GM12865 (cell line): Measurements from ENCODE around the gene RPUSD1.

Source experiments
- DNase-seq: peaks from one replicate; pipeline ENCODE4 v3.0.0; 2010; ENCODE audit warnings: low read depth
- H3K4me3 ChIP-seq: 2 replicates; pipeline ENCODE4 v1.5.1; 2011; ENCODE audit warnings: mild to moderate bottlenecking, low read depth, low read length, control low read depth
- TF ChIP-seq, protein P1 (sequence below): IDR thresholded peaks from 2 replicates; pipeline ENCODE4 v1.5.1; 2011; ENCODE audit warnings: low read length, control low read depth, low read depth, inconsistent platforms; ENCODE audit not compliant: insufficient read depth; ENCODE audit errors: missing control alignments

The RPUSD1 gene

GRCh38 chr16:830871-831570 is 42.8 kb upstream of the RPUSD1 start:
- TF ChIP-seq, protein P1, sequence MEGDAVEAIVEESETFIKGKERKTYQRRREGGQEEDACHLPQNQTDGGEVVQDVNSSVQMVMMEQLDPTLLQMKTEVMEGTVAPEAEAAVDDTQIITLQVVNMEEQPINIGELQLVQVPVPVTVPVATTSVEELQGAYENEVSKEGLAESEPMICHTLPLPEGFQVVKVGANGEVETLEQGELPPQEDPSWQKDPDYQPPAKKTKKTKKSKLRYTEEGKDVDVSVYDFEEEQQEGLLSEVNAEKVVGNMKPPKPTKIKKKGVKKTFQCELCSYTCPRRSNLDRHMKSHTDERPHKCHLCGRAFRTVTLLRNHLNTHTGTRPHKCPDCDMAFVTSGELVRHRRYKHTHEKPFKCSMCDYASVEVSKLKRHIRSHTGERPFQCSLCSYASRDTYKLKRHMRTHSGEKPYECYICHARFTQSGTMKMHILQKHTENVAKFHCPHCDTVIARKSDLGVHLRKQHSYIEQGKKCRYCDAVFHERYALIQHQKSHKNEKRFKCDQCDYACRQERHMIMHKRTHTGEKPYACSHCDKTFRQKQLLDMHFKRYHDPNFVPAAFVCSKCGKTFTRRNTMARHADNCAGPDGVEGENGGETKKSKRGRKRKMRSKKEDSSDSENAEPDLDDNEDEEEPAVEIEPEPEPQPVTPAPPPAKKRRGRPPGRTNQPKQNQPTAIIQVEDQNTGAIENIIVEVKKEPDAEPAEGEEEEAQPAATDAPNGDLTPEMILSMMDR: no peak
- no peak overlapping the region for H3K4me3 ChIP-seq
- no peak for DNase-seq

- no peak overlapping the region for H3K4me3 ChIP-seq
- no peak for DNase-seq
- TF ChIP-seq, protein P1: no peak
Measured at GRCh38 chr16:830107-830870, 42.1 kb upstream of the RPUSD1 start.

DNA sequence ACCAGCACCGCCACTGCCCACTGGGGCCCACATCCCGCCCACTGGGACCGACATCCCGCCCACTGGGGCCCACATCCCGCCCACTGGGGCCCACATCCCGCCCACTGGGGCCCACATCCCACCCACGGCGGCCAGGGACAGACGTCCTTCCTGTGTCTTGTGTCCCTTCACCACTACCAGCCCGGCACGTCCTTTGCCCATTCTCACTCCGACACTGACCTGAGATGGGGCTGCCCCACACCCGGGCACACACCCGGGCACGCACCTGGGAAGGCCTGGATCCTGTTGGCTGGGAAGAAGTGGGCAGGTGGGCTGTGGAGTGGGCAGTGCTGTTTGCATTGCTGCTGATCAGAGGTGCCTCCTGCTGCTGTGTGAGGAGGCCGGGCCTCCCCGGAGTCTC is 40.7 kb upstream of the RPUSD1 start:
- no peak overlapping the region for H3K4me3 ChIP-seq
- no peak for DNase-seq
- TF ChIP-seq, protein P1: no peak

DNA sequence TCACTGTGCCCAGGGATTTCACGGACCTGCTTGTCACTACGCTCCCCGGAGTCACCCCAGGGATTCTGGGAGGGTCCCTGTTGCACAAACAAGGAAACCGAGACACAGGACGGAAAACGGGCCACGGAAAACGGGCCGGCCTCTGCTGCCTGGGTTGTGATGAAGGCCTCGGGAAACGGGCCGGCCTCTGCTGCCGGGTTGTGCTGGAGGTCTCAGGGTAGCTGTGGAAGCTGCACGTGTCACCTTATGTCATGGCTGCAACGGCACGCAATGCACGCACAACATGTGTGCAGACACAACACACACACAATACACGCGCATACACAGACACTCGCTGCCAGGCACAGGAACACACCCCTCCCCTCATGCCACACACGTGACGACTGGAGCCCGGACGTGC is 39.3 kb upstream of the RPUSD1 start:
- TF ChIP-seq, protein P1: no peak
- no peak for DNase-seq
- no peak overlapping the region for H3K4me3 ChIP-seq

- TF ChIP-seq, protein P1: no peak
- H3K4me3 ChIP-seq: no peak overlapping the region
- no peak for DNase-seq
Measured at GRCh38 chr16:825341-826061, 37.3 kb upstream of the RPUSD1 start.

DNA sequence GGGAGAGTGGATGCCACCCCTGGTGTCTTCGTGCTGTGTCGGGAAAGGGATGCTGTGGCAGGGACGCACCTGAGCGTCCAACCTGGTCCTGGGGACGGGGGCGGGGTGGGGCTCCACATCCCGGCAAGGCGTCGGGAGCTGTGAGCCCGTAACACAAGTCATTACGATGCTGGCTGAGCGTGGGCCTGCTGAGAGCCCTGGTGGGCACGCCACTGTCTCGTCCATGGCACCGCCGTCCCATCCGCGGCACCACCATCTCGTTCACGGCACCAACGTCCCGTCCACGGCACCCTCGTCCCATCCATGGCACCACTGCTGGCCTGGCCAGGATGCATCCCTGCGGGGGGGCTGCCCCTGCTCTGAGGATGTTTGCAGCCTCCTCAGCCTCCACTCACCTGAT is 36.4 kb upstream of the RPUSD1 start:
- no peak overlapping the region for H3K4me3 ChIP-seq
- TF ChIP-seq, protein P1: no peak

More for the DNA sequence above, 36.4 kb upstream of the RPUSD1 start:
- no peak for DNase-seq
